HepG2 (cell line): ENCODE measurements around the gene FAM20C. TPM values are rescaled to one million over a fixed set of nuclear protein-coding genes. Genes with fewer than 3 reads are reported as not detected.

ENCODE experiments used
- ATAC-seq: fragments of 200-7000 bp; cut with Tn5 transposase; 3 replicates; pipeline ENCODE4 v1.9.1; 2020; ENCODE audit warnings: mild to moderate bottlenecking, moderate library complexity
- BruUV-seq: library from RNA; stranded (reverse); fragments of 400-500 nt; replicated peaks from 2 replicates; lab custom pipeline; 2021; lab: Mats Ljungman, UMichigan
- CTCF ChIA-PET: fragments of 300-600 bp; formaldehyde crosslinking; extraction: SDS; loops from one replicate; lab custom pipeline; 2021; ENCODE audit warnings: low total read pairs, inconsistent platforms, low intra/inter-chr PET ratio; lab: Yijun Ruan, JAX
- POLR2A ChIA-PET: fragments of 350-600 bp; sonication (Branson Sonifier 250); formaldehyde crosslinking; loops from one replicate; lab custom pipeline; 2020; ENCODE audit warnings: antibody characterized with exemption, inconsistent platforms; lab: Yijun Ruan, JAX
- DNase-seq: peaks from one replicate; pipeline ENCODE4 v3.0.0-alpha.2; 2015; ENCODE audit warnings: low spot score
- FAIRE-seq: peaks from 3 replicates; lab custom pipeline; 2011; peaks lifted over from hg19 to GRCh38; lab: Jason Lieb, UNC
- H2AFZ ChIP-seq: one replicate; pipeline ENCODE4 v1.6.1; 2011; ENCODE audit warnings: low read length, inconsistent platforms
- H3K27ac ChIP-seq: fragments of 300-600 bp; 3 replicates; pipeline ENCODE4 v1.8.0; 2011; ENCODE audit warnings: mixed run types, mild to moderate bottlenecking, mixed read lengths, low read length, inconsistent platforms; ENCODE audit not compliant: insufficient read depth; ENCODE audit errors: extremely low read length
- H3K27me3 ChIP-seq, 2 experiments: fragments of 200-600 bp in 1 of 2; 2 replicates in 1 of 2; 3 replicates in 1 of 2; pipeline versions ENCODE4 v1.6.0 to v1.8.0; 2011; ENCODE audit warnings: low read length in 2 of 2, mild to moderate bottlenecking in 2 of 2, moderate library complexity in 2 of 2, inconsistent platforms in 1 of 2; ENCODE audit not compliant: insufficient read depth in 2 of 2, control insufficient read depth in 1 of 2
- H3K36me3 ChIP-seq, 2 experiments: fragments of 200-600 bp in 1 of 2; replicated peaks in 1 of 2; 2 replicates in 1 of 2; 3 replicates in 1 of 2; pipeline versions ENCODE4 v1.5.1 to v1.8.0; 2011; ENCODE audit warnings: low read length in 2 of 2, inconsistent platforms in 1 of 2; ENCODE audit not compliant: insufficient read depth in 2 of 2, control insufficient read depth in 1 of 2
- H3K4me1 ChIP-seq: 2 replicates; pipeline ENCODE4 v1.5.1; 2012; ENCODE audit warnings: low read length, inconsistent platforms; ENCODE audit not compliant: insufficient read depth
- H3K4me2 ChIP-seq: 2 replicates; pipeline ENCODE4 v1.6.0; 2011; ENCODE audit warnings: low read depth, low read length, inconsistent platforms
- H3K4me3 ChIP-seq, 3 experiments: fragments of 200-600 bp in 1 of 3; sonication (generic), shearing (Covaris generic) in 1 of 3; replicated peaks in 1 of 3; 2 replicates each; pipeline ENCODE4 v1.5.1; 2011 to 2016; ENCODE audit warnings: low read length in 3 of 3, inconsistent platforms in 2 of 3, low read depth in 2 of 3, mild to moderate bottlenecking in 2 of 3, control low read depth in 1 of 3, mixed read lengths in 1 of 3; ENCODE audit not compliant: insufficient read depth in 1 of 3
- H3K79me2 ChIP-seq: one replicate; pipeline ENCODE4 v1.6.1; 2011; ENCODE audit warnings: low read length, inconsistent platforms; ENCODE audit not compliant: insufficient read depth
- H3K9ac ChIP-seq: 2 replicates; pipeline ENCODE4 v1.6.0; 2011; ENCODE audit warnings: mild to moderate bottlenecking, low read depth, low read length, inconsistent platforms; ENCODE audit not compliant: insufficient read depth
- H3K9me3 ChIP-seq: 2 replicates; pipeline ENCODE4 v1.5.1; 2012; ENCODE audit warnings: mild to moderate bottlenecking, low read length
- H4K20me1 ChIP-seq: 2 replicates; pipeline ENCODE4 v1.6.0; 2011; ENCODE audit warnings: inconsistent platforms, mild to moderate bottlenecking, low read length, moderate library complexity; ENCODE audit not compliant: insufficient read depth
- DR1 ChIP-seq: sonication (generic); formaldehyde crosslinking; IDR thresholded peaks from 2 replicates; pipeline ENCODE4 v1.8.0; 2021; ENCODE audit warnings: mild to moderate bottlenecking, missing genetic modification reagents, inconsistent platforms
- EHMT2 ChIP-seq: fragments of 200-600 bp; sonication (generic); IDR thresholded peaks from 2 replicates; pipeline ENCODE4 v1.7.0; 2017; ENCODE audit warnings: antibody characterized with exemption, low read depth, low read length, borderline replicate concordance
- KDM2A ChIP-seq: sonication (generic); formaldehyde crosslinking; IDR thresholded peaks from 2 replicates; pipeline ENCODE4 v1.4.0; 2020; ENCODE audit warnings: low read depth, missing genetic modification reagents, borderline replicate concordance
- MTF1 ChIP-seq: sonication (generic); formaldehyde crosslinking; IDR thresholded peaks from 2 replicates; pipeline ENCODE4 v1.5.0; 2020; ENCODE audit warnings: missing genetic modification reagents
- RAD21 ChIP-seq: fragments of 450-650 bp; formaldehyde crosslinking; IDR thresholded peaks from 2 replicates; pipeline ENCODE4 v1.5.0; 2020; ENCODE audit warnings: mild to moderate bottlenecking
- TMF1 ChIP-seq: sonication (generic); formaldehyde crosslinking; IDR thresholded peaks from 2 replicates; pipeline ENCODE4 v1.8.1; 2022; ENCODE audit warnings: low read depth, missing genetic modification reagents
- ZBTB3 ChIP-seq: sonication (generic); formaldehyde crosslinking; IDR thresholded peaks from 2 replicates; pipeline ENCODE4 v1.4.0; 2020; ENCODE audit warnings: low read depth, mild to moderate bottlenecking, moderate library complexity, missing genetic modification reagents, borderline replicate concordance
- ZMAT3 ChIP-seq: sonication (generic); formaldehyde crosslinking; conservative IDR thresholded peaks from 2 replicates; pipeline ENCODE4 v1.7.0; 2021; ENCODE audit warnings: missing genetic modification reagents
- ZMYM4 ChIP-seq: sonication (generic); formaldehyde crosslinking; IDR thresholded peaks from 2 replicates; pipeline ENCODE4 v1.8.1; 2023; ENCODE audit warnings: mild to moderate bottlenecking, missing genetic modification reagents
- ZNF296 ChIP-seq: sonication (generic); formaldehyde crosslinking; conservative IDR thresholded peaks from 2 replicates; pipeline ENCODE4 v1.5.0; 2020; ENCODE audit warnings: mild to moderate bottlenecking, missing genetic modification reagents
- ZNF501 ChIP-seq: sonication (generic); formaldehyde crosslinking; IDR thresholded peaks from 2 replicates; pipeline ENCODE4 v1.5.1; 2020; ENCODE audit warnings: mild to moderate bottlenecking, moderate library complexity, missing genetic modification reagents
- ZSCAN9 ChIP-seq: IDR thresholded peaks from 2 replicates; pipeline ENCODE4 v1.6.1; 2016; ENCODE audit warnings: borderline replicate concordance
- WGBS: methylation state at CpG from one replicate; pipeline ENCODE4 v1.1.6; 2017; ENCODE audit warnings: low lambda C conversion rate; 5-methylcytosine and 5-hydroxymethylcytosine counted together
- in situ Hi-C: cut with HindIII; loops from 2 replicates; pipeline ENCODE4 v1.10.0; 2017; ENCODE audit warnings: low pct_unique_long_range_greater_than_20kb; ENCODE audit not compliant: extremely low pct_ligation_motif_present
- intact Hi-C: fragments of 100-400 bp; cut with micrococcal nuclease; formaldehyde crosslinking; loops from one replicate; pipeline ENCODE4 v1.10.0; 2022; ENCODE audit not compliant: unreplicated experiment
- polyA plus RNA-seq, 8 experiments: library from polyadenylated mRNA; depleted of rRNA in 3 of 8; stranded (reverse) in 7 of 8; unstranded in 1 of 8; fragments of >200 nt; fragmentation: Illumina TruSeq in 4 of 8; extraction: Trizol in 4 of 8; gene quantifications; 2 replicates each; pipeline versions ENCODE4 v1.2.1 to v1.2.3, GENCODE V29; 2011 to 2016; ENCODE audit warnings: low read depth in 4 of 8, missing spikeins in 1 of 8, mixed read lengths in 1 of 8; ENCODE audit not compliant: insufficient read depth in 1 of 8
- total RNA-seq, 5 experiments: library from RNA; depleted of rRNA; stranded (reverse); fragments of >200 nt; fragmentation: Illumina TruSeq; extraction: Trizol; gene quantifications; 2 replicates each; pipeline ENCODE4 v1.2.3, GENCODE V29; 2016; ENCODE audit warnings: low read depth in 1 of 5
- TF ChIP-seq, protein P1 (sequence below): sonication (generic); formaldehyde crosslinking; IDR thresholded peaks from 2 replicates; pipeline ENCODE4 v1.5.0; 2020; ENCODE audit warnings: mild to moderate bottlenecking, low read depth, missing genetic modification reagents, borderline replicate concordance
- TF ChIP-seq, protein P2 (sequence below): sonication (generic); formaldehyde crosslinking; conservative IDR thresholded peaks from 2 replicates; pipeline ENCODE4 v1.5.0; 2020; ENCODE audit warnings: missing genetic modification reagents
- TF ChIP-seq, protein P3 (sequence below): sonication (generic); formaldehyde crosslinking; IDR thresholded peaks from 2 replicates; pipeline ENCODE4 v1.5.0; 2020; ENCODE audit warnings: missing genetic modification reagents, mild to moderate bottlenecking, borderline replicate concordance
- TF ChIP-seq, protein P4 (sequence below): sonication (generic); formaldehyde crosslinking; IDR thresholded peaks from 2 replicates; pipeline ENCODE4 v1.5.1; 2020; ENCODE audit warnings: mild to moderate bottlenecking, moderate library complexity, missing genetic modification reagents
- TF ChIP-seq, protein P5 (sequence below): sonication (generic); formaldehyde crosslinking; IDR thresholded peaks from 2 replicates; pipeline ENCODE4 v1.4.0; 2020; ENCODE audit warnings: mild to moderate bottlenecking, missing genetic modification reagents

Gene FAM20C
- total and polyA plus RNA-seq, 2 of the 13 experiments (the other 11 are each of a cell fraction or from before 2014, with no cell fraction given): 11.9 to 19.9 TPM

DNA sequence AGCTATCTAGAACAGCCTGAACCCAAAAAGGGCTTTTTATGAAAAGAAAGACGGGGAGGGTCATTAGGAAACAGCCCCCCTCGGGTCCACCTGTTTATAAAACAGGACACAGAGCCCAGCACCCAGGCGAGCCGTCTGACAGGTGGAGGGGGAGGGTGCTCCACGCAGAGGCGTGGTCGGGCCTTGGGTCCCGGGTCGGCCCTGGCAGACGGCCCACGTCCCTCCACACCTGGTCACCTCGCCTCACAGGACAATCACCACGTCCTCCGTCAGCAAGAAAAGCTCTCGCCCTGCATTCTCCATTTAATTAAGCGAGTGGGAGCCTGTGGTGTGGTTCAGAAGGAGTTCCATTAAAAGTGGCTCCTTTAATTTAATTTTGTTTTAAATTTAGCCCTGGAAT is 55.3 kb downstream of the FAM20C start:
- in situ Hi-C loops: no loop called here
- H3K4me3 ChIP-seq: no peak overlapping the region
- intact Hi-C loops: no loop called here
- no peaks in the 10 kb centered on the region for H3K9me3 ChIP-seq
- no peaks in the 10 kb centered on the region for H3K4me1 ChIP-seq
- H3K9ac ChIP-seq: no peak overlapping the region
- TF ChIP-seq, protein P1, sequence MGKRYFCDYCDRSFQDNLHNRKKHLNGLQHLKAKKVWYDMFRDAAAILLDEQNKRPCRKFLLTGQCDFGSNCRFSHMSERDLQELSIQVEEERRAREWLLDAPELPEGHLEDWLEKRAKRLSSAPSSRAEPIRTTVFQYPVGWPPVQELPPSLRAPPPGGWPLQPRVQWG (CRISPR knock-in tag): no peak
- TF ChIP-seq ZSCAN9 (no peak), ZNF296 (CRISPR knock-in tag) (no peak), TMF1 (CRISPR knock-in tag) (no peak), EHMT2 (no peak), KDM2A (CRISPR knock-in tag) (no peak), RAD21 (CRISPR knock-in tag) (no peak), ZMYM4 (CRISPR knock-in tag) (no peak), MTF1 (no peak), ZBTB3 (CRISPR knock-in tag) (no peak), ZMAT3 (no peak), DR1 (CRISPR knock-in tag) (no peak), ZNF501 (no peak)
- TF ChIP-seq, protein P2, sequence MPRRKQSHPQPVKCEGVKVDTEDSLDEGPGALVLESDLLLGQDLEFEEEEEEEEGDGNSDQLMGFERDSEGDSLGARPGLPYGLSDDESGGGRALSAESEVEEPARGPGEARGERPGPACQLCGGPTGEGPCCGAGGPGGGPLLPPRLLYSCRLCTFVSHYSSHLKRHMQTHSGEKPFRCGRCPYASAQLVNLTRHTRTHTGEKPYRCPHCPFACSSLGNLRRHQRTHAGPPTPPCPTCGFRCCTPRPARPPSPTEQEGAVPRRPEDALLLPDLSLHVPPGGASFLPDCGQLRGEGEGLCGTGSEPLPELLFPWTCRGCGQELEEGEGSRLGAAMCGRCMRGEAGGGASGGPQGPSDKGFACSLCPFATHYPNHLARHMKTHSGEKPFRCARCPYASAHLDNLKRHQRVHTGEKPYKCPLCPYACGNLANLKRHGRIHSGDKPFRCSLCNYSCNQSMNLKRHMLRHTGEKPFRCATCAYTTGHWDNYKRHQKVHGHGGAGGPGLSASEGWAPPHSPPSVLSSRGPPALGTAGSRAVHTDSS (CRISPR knock-in tag): no peak
- TF ChIP-seq, protein P3, sequence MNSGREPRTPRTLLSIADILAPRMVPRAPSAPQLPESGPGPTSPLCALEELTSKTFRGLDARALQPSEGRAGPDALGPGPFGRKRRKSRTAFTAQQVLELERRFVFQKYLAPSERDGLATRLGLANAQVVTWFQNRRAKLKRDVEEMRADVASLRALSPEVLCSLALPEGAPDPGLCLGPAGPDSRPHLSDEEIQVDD (CRISPR knock-in tag): no peak
- TF ChIP-seq, protein P4, sequence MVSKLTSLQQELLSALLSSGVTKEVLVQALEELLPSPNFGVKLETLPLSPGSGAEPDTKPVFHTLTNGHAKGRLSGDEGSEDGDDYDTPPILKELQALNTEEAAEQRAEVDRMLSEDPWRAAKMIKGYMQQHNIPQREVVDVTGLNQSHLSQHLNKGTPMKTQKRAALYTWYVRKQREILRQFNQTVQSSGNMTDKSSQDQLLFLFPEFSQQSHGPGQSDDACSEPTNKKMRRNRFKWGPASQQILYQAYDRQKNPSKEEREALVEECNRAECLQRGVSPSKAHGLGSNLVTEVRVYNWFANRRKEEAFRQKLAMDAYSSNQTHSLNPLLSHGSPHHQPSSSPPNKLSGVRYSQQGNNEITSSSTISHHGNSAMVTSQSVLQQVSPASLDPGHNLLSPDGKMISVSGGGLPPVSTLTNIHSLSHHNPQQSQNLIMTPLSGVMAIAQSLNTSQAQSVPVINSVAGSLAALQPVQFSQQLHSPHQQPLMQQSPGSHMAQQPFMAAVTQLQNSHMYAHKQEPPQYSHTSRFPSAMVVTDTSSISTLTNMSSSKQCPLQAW (CRISPR knock-in tag): no peak
- TF ChIP-seq, protein P5, sequence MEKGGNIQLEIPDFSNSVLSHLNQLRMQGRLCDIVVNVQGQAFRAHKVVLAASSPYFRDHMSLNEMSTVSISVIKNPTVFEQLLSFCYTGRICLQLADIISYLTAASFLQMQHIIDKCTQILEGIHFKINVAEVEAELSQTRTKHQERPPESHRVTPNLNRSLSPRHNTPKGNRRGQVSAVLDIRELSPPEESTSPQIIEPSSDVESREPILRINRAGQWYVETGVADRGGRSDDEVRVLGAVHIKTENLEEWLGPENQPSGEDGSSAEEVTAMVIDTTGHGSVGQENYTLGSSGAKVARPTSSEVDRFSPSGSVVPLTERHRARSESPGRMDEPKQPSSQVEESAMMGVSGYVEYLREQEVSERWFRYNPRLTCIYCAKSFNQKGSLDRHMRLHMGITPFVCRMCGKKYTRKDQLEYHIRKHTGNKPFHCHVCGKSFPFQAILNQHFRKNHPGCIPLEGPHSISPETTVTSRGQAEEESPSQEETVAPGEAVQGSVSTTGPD (CRISPR knock-in tag): no peak
- no peak overlapping the region for H3K4me2 ChIP-seq
- ATAC-seq (no peak), DNase-seq (no peak), FAIRE-seq (no peak)
- ChIA-PET CTCF (no interaction called here), POLR2A (no interaction called here)
- no TSS peak for BruUV-seq
- H3K27ac ChIP-seq: no peak overlapping the region
- peaks cover 18 to 63% of the 10 kb centered on the region in 2 experiments; a peak in 4 of 5 replicates for H3K36me3 ChIP-seq
- H2AFZ ChIP-seq: no peak overlapping the region
- 91% methylated on average over 10 of the region's 16 CpGs for WGBS
- H3K79me2 ChIP-seq: no peaks in the 10 kb centered on the region
- no peaks in the 10 kb centered on the region for H4K20me1 ChIP-seq
- no peaks in the 10 kb centered on the region for H3K27me3 ChIP-seq
